Activated CD8-positive, alpha-beta memory T cell treated with anti-CD3 and anti-CD28 coated beads, Interleukin-2, amount 50 U/mL, for 1 hour (primary cell): ENCODE data around the gene L3MBTL3.

Experiments used
- DNase-seq: peaks from one replicate; pipeline ENCODE4 v3.0.0-alpha.2; 2020; ENCODE audit errors: extremely low read depth

The L3MBTL3 gene

DNA sequence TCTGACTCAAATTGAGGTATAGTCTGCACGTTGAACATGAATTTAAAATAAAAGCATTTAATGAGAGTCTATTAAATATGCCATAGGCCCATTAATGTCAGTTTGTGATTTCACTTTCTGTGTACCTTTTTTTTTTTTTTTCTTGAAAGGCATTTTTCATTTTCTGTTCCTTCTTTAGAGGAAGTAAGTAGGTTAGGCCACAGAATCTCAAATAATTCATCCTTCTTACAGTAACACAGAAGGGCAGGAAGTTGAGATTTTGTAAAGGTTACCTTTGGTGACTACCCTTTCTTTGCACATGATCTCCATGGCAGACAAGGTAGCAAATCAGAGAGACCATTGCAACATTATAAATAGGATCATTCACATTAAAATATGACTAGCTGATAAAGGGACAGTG is 9.6 kb downstream of the L3MBTL3 start:
- DNase-seq = no peak

- no peak for DNase-seq
Measured at GRCh38 chr6:130029163-130029562, 10.8 kb downstream of the L3MBTL3 start.

- DNase-seq = no peak
Measured at GRCh38 chr6:130032758-130033340, 14.5 kb downstream of the L3MBTL3 start.

GRCh38 chr6:130033949-130034348 is 15.6 kb downstream of the L3MBTL3 start:
- no peak for DNase-seq

DNA sequence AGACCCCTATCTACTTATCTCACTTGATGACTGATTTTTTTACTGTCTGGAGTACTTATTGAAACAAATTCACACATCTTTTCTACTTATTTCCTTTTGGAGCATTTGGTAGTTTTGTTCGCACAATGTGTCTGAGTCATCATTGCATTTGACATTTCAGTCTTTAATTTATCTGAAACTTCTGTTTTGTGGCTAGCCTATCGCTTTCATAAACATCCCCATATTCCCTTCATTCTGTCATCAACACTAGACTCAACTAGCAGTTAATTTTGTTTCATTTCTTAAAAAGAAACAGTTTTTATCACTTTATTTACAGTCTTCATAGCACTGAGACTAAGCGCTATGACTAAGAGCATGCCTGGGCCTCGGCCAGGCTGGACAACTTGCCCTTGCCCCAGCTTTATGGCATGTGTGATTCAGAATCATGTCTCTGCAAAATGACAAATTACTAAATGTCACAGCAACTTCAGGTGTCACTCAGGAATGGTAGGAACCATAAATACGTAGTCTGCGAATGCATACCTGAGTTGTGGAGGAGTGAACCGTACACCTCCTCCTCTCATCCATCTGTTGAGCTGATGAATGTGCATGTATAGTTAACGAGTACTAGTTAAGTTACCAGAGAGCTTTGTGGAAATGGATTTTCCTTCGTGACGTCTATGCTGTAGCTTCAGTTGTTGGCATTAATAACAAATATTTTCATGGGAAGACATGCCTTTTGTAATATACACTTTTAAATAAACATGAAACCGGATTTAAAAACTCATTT is 16.2 kb downstream of the L3MBTL3 start:
- DNase-seq = no peak

DNA sequence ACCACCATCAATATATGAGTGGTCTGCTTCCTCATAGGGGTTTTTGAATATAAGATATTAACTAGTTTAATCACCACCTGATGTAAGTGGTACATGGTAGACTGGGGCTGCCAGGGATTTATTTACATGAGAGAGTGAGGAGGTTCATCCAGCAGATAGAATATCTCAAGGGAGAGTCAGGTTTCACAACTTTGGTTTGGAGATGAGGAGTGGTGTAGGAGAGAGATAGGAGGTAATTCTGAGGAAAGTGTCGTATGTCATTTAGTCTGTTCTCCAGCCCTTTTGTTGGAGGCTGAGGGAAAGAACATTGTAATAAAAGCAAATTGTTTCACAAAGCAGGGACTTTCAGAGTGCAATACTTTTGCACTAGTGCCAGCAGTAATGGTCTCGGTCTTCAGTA is 16.8 kb downstream of the L3MBTL3 start:
- no peak for DNase-seq

GRCh38 chr6:130037207-130037811 is 18.9 kb downstream of the L3MBTL3 start:
- DNase-seq = no peak

DNA sequence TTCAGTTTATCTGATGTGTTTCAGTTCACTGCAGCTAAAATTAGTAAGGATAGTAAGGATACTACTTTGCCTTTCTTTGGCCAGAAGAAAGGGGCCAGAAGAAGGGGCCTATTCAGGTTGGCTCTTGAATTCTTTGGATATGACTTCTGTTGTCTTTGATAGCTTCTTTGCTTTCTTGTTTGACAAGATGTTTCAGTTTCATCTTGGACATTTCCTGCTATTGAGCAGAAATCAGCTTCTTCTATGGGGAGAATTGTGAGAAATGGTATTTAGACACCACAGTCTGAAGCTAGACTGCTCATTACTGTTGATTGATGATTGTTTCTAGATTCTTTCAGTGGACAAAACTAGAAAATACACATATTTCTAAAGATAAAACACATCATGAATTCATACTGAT is 23.2 kb downstream of the L3MBTL3 start:
- DNase-seq = no peak

DNA sequence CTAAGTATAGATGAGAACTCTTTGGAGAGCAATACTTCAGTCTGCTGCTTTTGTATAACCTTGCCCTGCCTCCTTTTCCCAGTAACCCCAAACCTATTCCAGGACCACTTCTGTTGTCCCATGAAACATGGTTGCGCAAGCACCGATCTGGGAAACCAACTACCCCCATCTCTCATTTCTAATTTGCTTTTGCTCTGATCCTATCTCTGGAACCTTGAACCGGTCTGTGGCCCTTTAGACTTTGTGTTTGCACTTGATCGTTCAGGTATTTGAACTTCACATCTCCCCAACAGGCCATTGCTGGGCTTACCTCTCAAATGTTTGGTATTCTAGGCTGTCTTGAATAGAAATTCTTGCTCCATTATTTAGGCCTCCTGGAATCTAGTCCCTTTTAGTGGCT is 25.0 kb downstream of the L3MBTL3 start:
- DNase-seq = no peak

DNA sequence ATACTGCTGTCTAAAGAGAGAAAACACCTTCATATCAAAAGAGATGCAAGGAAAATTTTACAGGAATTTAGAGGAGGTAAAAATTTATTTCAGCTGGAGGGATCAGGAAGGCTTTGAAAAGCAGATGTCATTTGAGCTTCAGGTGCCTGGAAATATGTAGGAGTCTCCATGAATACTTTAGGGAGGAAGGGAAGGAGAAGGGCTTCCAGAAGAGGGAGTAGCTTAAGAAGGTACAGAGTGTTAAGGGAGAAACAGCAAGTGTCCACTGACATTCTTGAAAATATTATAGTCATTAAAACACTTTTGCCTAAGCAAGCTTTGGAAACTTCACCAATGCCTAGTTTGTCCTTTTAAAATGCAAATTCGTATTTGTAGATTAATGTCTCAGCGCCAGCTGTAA is 27.2 kb downstream of the L3MBTL3 start:
- DNase-seq = no peak

- no peak for DNase-seq
Measured at GRCh38 chr6:130046671-130047070, 28.3 kb downstream of the L3MBTL3 start.

DNA sequence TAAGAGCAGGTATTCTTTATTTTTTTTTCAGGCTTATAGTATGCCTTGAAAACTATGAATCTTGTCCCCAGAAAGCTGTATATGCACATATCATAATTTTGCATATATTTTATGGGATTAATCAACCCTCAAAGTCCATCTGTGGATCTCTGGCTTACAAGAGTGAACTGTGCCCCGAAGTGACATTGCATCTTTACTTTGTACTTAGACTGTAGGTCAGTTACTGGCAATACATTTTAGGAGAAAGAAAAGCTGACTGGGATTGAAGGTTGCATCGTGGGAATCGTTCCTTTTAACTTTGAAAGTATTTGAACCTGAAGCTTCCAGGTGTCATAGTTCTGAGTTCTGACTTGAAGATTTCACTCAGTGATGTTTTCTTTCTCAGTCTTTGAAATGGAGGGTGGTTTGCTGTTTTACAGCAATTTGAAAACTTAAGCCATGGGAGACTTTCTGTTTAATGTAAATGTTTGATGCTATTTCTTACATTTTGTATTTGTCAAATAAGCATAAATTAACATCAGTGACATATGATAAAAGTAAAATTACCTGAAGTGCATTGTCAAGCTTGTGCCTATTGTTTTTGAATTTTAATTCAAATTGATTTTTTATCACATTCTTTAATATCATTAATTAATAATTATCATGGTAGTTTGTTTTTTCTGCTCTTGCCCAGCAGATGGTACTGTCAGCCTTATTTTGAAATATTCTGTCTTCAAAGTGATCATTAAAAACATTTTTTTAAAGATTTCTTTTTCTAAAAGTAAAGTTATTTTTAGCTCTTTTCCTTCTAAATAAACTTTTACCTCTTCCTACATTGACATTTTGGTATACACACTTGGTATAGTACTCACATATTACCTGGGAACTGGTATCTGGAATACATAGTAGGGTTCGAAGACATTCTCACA is 29.0 kb downstream of the L3MBTL3 start:
- DNase-seq = no peak

DNA sequence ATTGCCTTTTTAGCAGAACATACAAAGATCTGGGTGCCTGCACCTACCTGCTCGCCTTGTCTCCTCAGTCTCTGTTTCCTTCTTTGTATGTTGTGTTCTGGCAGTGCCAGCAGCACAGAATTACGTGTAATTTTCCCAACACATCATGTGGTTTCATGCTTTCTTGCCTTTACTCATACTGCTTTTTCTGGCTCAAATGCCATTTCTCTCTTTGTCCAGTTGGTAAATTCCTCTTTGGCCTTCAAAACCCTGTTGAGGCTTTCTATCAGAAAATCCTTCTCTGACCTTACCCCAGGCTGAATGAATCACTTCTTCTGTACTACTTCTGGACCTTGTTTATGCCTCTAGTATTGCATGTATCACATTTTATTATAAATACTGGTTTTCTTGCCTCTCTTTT is 31.8 kb downstream of the L3MBTL3 start:
- DNase-seq = no peak

DNA sequence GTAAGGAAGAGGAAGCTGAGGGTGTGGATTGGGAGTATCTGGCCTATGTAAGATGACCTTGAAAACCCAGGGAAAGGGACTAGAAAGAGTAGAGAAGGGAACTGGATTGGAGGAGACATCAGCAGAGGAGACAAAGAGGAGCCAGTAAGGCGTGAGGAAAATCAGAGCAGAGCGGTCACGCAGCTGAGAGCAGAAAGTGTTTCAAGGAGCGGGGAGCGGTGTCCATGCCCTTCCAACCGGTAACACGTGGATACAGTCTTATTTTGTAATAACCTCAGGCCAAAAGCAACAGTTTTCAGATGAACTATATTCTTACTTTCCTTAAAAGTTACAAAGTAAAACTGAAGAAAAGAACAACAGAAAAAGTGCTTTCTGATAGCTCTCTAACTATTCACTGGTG is 36.3 kb downstream of the L3MBTL3 start:
- DNase-seq = no peak

DNA sequence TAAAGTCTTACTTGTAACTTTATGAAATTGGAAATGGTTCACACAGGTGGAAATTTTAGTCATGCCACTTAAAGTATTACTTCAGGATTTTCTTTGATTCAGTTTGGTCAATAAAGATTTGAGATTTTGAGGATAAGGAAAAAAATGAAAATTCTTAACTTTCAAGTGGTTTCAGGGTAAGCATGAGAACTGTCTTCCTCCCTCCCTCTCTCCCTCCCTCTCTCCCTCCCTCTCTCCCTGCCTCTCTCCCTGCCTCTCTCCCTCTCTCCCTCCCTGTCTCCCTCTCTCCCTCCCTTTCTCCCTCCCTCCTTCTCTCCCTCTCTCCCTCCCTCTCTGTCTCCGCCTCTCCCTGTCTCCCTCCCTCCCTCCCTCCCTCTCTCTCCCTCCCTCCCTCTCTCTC is 36.9 kb downstream of the L3MBTL3 start:
- DNase-seq = no peak

GRCh38 chr6:130057495-130057894 is 39.1 kb downstream of the L3MBTL3 start:
- no peak for DNase-seq

DNA sequence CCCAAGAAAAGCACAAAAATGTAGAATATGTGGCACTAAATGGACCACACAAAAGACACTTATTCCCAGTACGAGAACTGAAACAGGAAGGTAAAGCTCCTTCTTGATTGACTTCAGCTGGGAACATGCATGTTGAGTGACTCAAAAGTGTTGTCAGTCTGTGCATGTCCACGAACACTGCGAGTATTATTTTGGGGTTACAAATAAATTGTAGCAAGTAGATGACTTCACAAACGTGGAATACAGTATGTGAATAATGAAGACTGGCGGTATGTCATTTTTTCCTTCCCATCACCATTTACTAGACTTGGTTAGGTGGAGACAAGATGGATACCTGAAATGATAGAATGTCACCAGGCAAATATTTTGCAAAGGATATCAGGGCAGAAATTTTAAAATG is 45.4 kb downstream of the L3MBTL3 start:
- DNase-seq = no peak

- no peak for DNase-seq
Measured at GRCh38 chr6:130065609-130066156, 47.3 kb downstream of the L3MBTL3 start.

DNA sequence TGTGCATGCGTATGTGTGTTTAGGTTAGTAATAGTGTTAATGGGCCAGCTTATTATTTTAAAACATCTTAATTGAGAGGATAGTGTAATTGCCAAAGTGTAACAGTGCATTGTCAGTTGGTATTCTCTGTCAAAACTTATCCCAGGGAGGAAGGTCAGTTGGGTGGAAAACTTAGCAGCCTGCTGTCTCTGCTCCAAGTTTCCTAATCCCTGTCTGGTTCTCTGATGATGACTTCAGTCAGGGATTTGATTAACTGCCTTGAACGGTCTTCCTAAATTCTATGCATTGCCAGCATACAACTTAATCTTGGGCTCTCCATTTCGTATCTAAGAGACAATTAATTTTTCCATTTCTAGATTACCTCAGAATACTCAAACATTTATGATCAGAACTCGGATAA is 51.1 kb downstream of the L3MBTL3 start:
- DNase-seq = no peak

DNA sequence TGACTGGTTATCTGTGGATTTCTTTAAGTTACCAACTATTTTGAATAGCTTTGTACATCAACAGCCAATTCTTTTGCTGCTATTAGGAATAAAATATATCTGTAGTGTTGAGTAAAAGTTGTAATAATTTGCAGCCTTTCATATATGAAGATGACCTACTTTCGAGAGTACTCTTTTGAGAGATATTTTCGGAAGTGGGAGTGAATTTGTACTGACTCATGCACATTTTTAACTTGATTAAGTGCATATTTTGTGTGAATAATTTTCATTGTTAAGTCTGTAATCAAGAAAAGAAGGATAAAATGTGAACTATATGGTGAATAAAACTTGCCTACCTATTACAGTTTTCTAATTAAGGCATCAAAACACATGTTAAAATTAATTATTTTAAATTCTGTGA is 51.9 kb downstream of the L3MBTL3 start:
- no peak for DNase-seq

- DNase-seq = no peak
Measured at GRCh38 chr6:130070792-130071191, 52.4 kb downstream of the L3MBTL3 start.

DNA sequence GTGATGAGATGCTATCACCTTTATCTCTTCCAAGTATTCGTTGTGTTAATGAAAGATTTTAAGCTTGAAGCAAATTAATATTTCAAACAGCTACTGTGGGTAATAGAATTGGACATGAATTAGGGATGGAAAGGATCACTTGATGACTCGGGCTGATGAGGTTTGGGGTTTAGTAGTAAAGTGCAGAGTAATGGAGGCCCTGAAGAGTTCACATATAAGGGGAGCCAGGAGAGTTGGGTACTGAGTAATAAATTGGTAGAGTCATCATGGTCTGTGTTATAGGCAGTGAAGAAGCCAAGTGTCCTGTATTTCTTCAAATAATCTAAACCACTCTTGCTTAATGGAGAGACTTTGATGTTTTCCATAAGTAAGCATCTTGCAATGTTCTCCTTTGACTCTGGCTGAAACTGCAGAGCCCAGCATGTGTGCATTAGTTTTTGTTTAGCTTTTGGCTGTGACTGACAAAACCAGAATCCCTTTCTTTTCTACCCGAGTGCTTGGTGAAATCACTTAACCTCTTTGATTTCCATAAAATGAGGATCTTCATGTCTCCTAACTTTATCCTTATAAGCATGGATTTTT is 57.6 kb downstream of the L3MBTL3 start:
- DNase-seq = no peak
